Measurements from ENCODE around the gene NEDD9.

- TF ChIP-seq CTCF (IDR thresholded peaks at IDR 0.05; ENCODE audit: insufficient read depth, low read length, poor library complexity, severe bottlenecking) (no peak), EZH2phosphoT487 (conservative IDR thresholded peaks at IDR 0.05; ENCODE audit: low read length) (no peak)
These were observed 70.2 kb downstream of the NEDD9 start for GRCh38 chr6:11162262-11162661.

Measured in SU-DHL-6 (cell line).